Measurements from ENCODE around the gene CD247. TPM values are rescaled to one million over a fixed set of nuclear protein-coding genes. Genes with fewer than 3 reads are reported as not detected.
"Not testable (repeated sequence)": the region's sequence is repeated elsewhere in the genome, so short reads cannot be mapped to it uniquely, and the experiment has no call there.

Gene CD247
- 0.26 TPM for polyA plus RNA-seq (2012; ENCODE audit: low read depth, missing spikeins)

DNA sequence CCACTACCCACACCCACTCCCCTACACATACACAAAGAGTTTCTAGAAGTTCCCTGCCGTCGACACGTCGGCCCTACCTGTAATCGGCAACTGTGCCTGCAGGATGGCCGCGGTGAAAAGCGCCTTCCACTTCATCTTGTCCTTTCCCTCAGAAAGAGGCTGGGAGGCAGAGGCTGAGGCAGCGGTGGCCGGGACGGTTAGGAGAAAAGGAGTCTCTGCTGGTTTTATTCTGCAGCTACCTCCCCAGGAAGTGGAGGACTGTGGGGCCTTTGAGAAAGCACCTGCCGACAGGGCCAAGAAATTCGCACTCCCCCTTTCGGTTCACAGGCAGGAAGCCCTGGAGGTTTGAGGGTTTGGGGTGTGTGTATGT lies at the start of gene CD247:
CD247 (minus strand) TSS at position 199 of the 370 bp plus-strand sequence; CDS start at position 135, 64 bp downstream.
- TF ChIP-seq POLR2A (IDR thresholded peaks at IDR 0.05; ENCODE audit: low read depth, low read length) (no peak), POU2F2 (IDR thresholded peaks at IDR 0.05; ENCODE audit: low read depth, low read length) (no peak), POLR2AphosphoS5 (IDR thresholded peaks at IDR 0.05; ENCODE audit: low read depth, low read length) (no peak), SPI1 (IDR thresholded peaks at IDR 0.05; ENCODE audit: low read depth, low read length) (no peak), PAX5 (IDR thresholded peaks at IDR 0.05; ENCODE audit: insufficient read depth, low read length, severe bottlenecking) (no peak), TAF1 (IDR thresholded peaks at IDR 0.05; ENCODE audit: low read depth, low read length) (no peak)
- FAIRE-seq (no peak), DNase-seq (ENCODE audit: insufficient read length, low spot score) (no peak)

DNA sequence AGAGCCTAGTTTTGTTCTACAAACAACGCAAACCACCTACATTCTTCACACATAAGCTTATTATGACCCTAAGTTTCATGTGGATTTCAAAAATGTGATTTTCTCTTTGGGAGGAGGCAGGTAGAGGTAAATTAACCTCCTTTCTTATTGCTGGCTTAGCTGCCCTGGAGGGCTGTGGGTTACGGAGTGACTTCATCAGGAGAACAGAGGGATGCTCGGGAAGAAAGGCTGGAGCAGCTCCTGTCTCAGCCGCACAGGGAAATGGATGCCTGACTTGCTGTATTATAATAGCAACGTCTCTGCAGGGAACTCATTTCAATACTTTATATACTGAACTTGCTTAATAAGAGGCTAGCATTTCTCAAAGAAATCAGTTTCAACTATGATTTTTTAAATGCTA lies 49.3 kb upstream of the CD247 start:
- TF ChIP-seq POU2F2 (IDR thresholded peaks at IDR 0.05; ENCODE audit: low read depth, low read length) (no peak), PAX5 (IDR thresholded peaks at IDR 0.05; ENCODE audit: insufficient read depth, low read length, severe bottlenecking) (no peak), POLR2AphosphoS5 (IDR thresholded peaks at IDR 0.05; ENCODE audit: low read depth, low read length) (no peak), SPI1 (IDR thresholded peaks at IDR 0.05; ENCODE audit: low read depth, low read length) (no peak)
- FAIRE-seq, result no peak
- DNase-seq (ENCODE audit: insufficient read length, low spot score), result no peak

DNA sequence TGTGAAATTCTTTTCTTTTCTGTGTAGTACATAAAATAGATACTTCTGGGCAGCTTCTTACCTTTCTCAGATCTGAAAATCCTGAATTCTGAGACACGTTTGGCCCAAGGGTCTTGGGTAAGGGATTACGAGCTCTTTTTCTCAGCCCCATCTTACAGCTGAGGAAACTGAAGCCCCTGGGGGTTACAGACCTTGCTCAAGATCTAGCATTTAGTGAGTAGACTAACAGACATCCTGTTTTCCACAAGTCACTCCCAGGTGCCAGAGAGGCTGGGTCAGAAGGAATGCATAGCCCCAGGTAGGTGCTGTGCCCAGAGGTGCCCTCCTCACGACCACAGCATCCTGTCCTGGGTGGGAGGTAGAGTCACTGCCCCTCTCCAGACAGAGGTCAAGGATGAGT lies 48.4 kb upstream of the CD247 start:
- FAIRE-seq, result no peak
- TF ChIP-seq POLR2AphosphoS5 (IDR thresholded peaks at IDR 0.05; ENCODE audit: low read depth, low read length) (no peak), TAF1 (IDR thresholded peaks at IDR 0.05; ENCODE audit: low read depth, low read length) (no peak), SPI1 (IDR thresholded peaks at IDR 0.05; ENCODE audit: low read depth, low read length) (no peak), POLR2A (IDR thresholded peaks at IDR 0.05; ENCODE audit: low read depth, low read length) (no peak), PAX5 (IDR thresholded peaks at IDR 0.05; ENCODE audit: insufficient read depth, low read length, severe bottlenecking) (no peak), POU2F2 (IDR thresholded peaks at IDR 0.05; ENCODE audit: low read depth, low read length) (no peak)
- no peak for DNase-seq (ENCODE audit: insufficient read length, low spot score)

DNA sequence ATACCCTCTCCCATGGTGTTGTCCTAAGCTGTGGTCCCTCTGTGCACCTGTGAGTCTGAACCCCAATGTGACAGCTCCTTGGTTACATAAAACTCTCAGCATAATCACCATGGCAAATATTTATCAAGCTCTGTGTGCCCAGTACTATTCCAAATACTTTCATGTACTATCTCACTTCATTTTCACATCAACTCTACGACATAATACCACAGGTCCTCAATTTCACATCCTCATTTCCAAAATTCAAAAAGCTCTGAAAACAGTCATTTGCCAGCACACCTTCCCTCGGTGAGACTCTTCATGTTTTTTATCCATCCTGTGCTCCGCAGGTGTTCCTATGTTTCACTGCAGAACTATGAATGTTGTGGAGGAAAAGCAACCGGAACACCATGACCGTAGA lies 47.6 kb upstream of the CD247 start:
- no peak for FAIRE-seq
- TF ChIP-seq TAF1 (IDR thresholded peaks at IDR 0.05; ENCODE audit: low read depth, low read length), result no peak
- peak; percentile 85 for TF ChIP-seq SPI1 (IDR thresholded peaks at IDR 0.05; ENCODE audit: low read depth, low read length)
- no peak for DNase-seq (ENCODE audit: insufficient read length, low spot score)

DNA sequence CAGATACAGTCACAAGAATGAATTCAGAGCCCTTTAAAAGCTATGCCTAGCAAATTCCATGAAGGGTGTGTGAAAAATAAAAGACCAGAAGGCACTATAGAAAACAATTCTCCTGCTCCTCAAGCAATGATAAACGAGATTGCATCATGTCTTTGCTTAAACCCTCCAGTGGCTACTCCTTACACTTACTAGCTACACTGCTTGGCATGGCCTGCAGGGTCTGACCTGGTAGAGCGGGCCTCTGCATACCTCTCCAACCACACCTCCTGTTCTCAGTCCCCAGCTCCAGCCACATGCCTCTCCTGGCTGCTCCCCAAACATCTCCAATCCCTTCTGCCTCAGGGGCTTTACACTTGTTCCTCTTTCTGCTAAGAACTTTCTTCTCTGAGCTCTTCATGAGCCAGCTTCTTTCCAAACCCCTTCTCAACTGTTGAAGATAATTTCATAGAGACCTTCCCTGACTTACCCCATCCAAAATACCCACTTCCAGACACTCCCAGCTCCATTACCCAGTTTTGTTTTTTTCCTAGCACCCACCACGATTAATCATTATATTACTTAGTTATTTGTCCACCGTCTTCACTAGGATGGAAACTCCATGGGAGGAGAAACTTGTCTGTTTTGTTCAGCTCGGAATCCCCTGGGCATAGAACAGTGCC lies 46.4 kb upstream of the CD247 start:
- DNase-seq (ENCODE audit: insufficient read length, low spot score) (no peak), FAIRE-seq (no peak)
- no peak for TF ChIP-seq POU2F2 (IDR thresholded peaks at IDR 0.05; ENCODE audit: low read depth, low read length)
- TF ChIP-seq PAX5 (IDR thresholded peaks at IDR 0.05; ENCODE audit: insufficient read depth, low read length, severe bottlenecking), result no peak
- TF ChIP-seq POLR2AphosphoS5 (IDR thresholded peaks at IDR 0.05; ENCODE audit: low read depth, low read length), result no peak
- no peak for TF ChIP-seq POLR2A (IDR thresholded peaks at IDR 0.05; ENCODE audit: low read depth, low read length)
- no peak for TF ChIP-seq SPI1 (IDR thresholded peaks at IDR 0.05; ENCODE audit: low read depth, low read length)
- no peak for TF ChIP-seq TAF1 (IDR thresholded peaks at IDR 0.05; ENCODE audit: low read depth, low read length)

DNA sequence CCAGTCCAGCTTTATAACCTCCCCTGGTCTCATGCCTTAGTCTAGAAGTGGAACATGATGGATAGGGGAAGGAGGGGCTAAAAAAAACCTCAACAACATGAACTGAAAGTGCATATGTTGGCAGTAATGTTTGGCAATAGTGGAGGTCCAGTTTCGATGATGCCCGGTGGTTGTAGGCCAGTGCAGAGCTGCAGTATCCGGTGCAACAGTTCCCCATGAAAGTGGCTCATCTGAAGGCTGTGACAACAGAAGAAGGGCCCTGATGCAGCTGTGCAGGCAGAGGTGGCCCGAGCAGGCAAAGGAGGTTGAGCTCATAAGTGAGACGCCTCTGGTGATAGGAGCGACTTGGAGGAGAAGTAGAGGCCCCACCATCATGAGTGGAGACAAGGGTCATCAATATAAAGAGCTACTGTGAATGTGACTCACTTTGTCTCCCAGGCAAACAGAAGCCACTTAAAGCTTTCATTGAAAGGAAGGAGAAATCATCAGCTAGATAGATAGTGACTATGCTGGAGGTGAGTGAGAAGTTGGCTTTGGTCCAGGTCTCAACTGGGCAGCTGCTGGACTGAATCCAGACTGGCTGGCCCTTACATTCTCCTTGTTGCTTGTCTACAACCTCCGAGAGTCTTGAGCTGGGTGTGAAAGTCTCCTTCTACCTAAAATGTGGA lies 45.4 kb upstream of the CD247 start:
- no peak for TF ChIP-seq POLR2A (IDR thresholded peaks at IDR 0.05; ENCODE audit: low read depth, low read length)
- no peak for TF ChIP-seq PAX5 (IDR thresholded peaks at IDR 0.05; ENCODE audit: insufficient read depth, low read length, severe bottlenecking)
- no peak for TF ChIP-seq POU2F2 (IDR thresholded peaks at IDR 0.05; ENCODE audit: low read depth, low read length)
- TF ChIP-seq POLR2AphosphoS5 (IDR thresholded peaks at IDR 0.05; ENCODE audit: low read depth, low read length), result no peak
- TF ChIP-seq SPI1 (IDR thresholded peaks at IDR 0.05; ENCODE audit: low read depth, low read length), result no peak
- no peak for TF ChIP-seq TAF1 (IDR thresholded peaks at IDR 0.05; ENCODE audit: low read depth, low read length)
- DNase-seq (ENCODE audit: insufficient read length, low spot score) (no peak), FAIRE-seq (no peak)

DNA sequence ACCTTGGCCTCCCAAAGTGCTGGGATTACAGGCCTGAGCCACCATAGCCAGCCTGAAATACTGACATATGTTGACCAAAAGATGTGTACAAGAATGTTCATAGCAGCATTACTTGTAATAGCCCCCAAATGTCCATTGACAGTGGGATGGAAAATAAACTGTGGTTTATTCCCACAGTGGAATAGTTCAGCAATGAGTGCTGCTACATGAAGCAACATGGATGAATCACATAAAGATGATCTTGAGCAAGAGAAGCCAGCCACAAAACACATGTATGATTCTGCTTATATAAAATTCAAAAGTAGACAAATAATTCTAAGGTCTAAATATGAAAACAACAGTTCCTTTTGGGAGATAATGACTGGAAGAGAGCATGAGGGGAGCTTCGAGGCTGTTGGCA lies 44.4 kb upstream of the CD247 start:
- FAIRE-seq (no peak), DNase-seq (ENCODE audit: insufficient read length, low spot score) (no peak)
- TF ChIP-seq PAX5 (IDR thresholded peaks at IDR 0.05; ENCODE audit: insufficient read depth, low read length, severe bottlenecking) (no peak), POU2F2 (IDR thresholded peaks at IDR 0.05; ENCODE audit: low read depth, low read length) (no peak), POLR2A (IDR thresholded peaks at IDR 0.05; ENCODE audit: low read depth, low read length) (no peak), POLR2AphosphoS5 (IDR thresholded peaks at IDR 0.05; ENCODE audit: low read depth, low read length) (no peak), TAF1 (IDR thresholded peaks at IDR 0.05; ENCODE audit: low read depth, low read length) (no peak), SPI1 (IDR thresholded peaks at IDR 0.05; ENCODE audit: low read depth, low read length) (no peak)

DNA sequence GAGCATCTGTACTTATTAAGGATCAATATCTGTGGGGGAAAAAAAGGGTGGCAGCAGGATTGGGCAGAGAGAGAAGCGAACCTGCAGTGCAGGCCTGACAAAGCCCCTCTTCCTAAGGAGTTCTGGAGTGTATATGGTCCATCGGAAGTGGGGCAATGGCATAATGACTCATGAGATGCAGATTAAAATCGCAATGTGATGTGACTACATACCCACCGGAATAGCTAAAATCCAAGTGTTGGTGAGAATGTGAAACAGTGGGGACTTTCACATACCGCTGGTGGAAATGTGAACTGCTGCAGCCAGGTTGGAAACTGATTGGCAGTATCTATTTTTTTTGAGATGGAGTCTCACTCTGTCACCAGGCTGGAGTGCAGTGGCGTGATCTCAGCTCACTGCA lies 43.4 kb upstream of the CD247 start:
- no peak for DNase-seq (ENCODE audit: insufficient read length, low spot score)
- no peak for TF ChIP-seq POU2F2 (IDR thresholded peaks at IDR 0.05; ENCODE audit: low read depth, low read length)
- TF ChIP-seq PAX5 (IDR thresholded peaks at IDR 0.05; ENCODE audit: insufficient read depth, low read length, severe bottlenecking), result no peak
- TF ChIP-seq POLR2AphosphoS5 (IDR thresholded peaks at IDR 0.05; ENCODE audit: low read depth, low read length), result no peak
- no peak for TF ChIP-seq POLR2A (IDR thresholded peaks at IDR 0.05; ENCODE audit: low read depth, low read length)
- no peak for FAIRE-seq

DNA sequence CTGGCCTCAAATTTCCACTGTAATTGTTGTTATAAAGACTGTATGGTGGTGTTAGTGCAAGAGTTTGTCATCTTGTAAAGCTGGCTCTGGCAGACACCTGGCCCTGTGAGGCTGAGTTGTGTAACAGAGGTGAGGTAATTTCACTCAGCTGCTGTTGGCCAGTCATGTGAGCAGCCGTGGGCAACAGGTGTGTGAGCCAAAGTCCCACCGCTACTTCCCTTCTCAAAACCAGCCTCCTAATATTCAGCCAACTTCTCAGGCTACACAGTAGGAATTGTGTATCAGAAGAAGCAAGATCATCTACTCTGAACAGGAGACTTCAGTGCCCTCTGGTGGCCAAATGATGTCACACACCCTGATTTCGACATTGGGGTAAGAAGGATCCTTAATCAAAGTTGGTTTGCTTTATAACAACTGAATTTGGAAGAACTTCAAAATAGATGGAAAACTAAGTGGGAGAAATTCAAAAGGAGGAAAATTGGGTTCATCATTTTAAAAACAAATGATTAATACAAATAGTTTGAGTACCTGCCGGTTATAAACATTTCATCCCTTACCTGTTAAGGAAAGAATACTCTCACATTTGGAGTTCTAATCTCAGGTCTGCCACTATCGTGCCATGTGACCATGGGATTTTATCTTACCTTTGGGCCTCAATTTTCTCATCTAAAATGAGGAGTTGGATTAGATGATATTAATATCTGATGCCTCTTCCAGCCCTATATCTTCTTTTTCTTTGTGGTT lies 37.8 kb upstream of the CD247 start:
- TF ChIP-seq POLR2A (IDR thresholded peaks at IDR 0.05; ENCODE audit: low read depth, low read length) (no peak), TAF1 (IDR thresholded peaks at IDR 0.05; ENCODE audit: low read depth, low read length) (no peak), POLR2AphosphoS5 (IDR thresholded peaks at IDR 0.05; ENCODE audit: low read depth, low read length) (no peak)
- FAIRE-seq (peak; percentile 96), DNase-seq (ENCODE audit: insufficient read length, low spot score) (no peak)

DNA sequence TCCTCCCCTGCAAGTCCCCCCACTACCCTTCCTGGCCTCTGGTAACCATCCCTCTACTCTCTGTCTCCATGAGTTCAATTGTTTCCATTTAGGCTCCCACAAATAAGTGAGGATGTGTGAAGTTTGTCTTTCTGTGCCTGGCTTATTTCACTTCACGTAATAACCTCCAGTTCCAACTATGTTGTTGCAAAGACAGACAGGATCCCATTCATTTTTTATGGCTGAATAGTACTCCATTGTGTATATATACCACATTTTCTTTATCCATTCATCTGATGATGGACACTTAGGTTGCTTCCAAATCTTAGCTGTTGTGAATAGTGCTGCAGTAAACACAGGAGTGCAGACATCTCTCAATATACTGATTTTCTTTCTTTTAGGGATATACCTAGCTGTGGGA lies 36.7 kb upstream of the CD247 start:
- FAIRE-seq; DNase-seq (ENCODE audit: insufficient read length, low spot score): not testable (repeated sequence)

Data from GM12891 (cell line).